Stimulated activated CD4-positive, alpha-beta T cell treated with anti-CD3 and anti-CD28 coated beads, TNF-alpha, amount 100 ng/mL, for 48 hours (primary cell): Measurements from ENCODE around the gene IRF6.

Experiments used
- DNase-seq, 3 donors: peaks; one replicate each; pipeline ENCODE4 v3.0.0-alpha.2; 2020; ENCODE audit warnings: low read depth in 3 of 3

Gene IRF6

GRCh38 chr1:209761011-209761635 is 44.8 kb downstream of the IRF6 start:
- no peak for DNase-seq

- DNase-seq: no peak
Measured at GRCh38 chr1:209759829-209760359, 46.0 kb downstream of the IRF6 start.

- DNase-seq: no peak
Measured at GRCh38 chr1:209758400-209758799, 47.5 kb downstream of the IRF6 start.

GRCh38 chr1:209756615-209757445 is 49.1 kb downstream of the IRF6 start:
- DNase-seq: no peak

GRCh38 chr1:209755926-209756614 is 49.9 kb downstream of the IRF6 start, which contains the start of gene TRAF3IP3:
TSS of gene TRAF3IP3 (plus strand) at chr1:209756053. CDS start at chr1:209760040, 3,987 bp downstream.
- peak; percentile 53 to 69 (median 69) for DNase-seq

GRCh38 chr1:209755256-209755655 is 50.7 kb downstream of the IRF6 start:
- DNase-seq: no peak

- DNase-seq: no peak
Measured at GRCh38 chr1:209752890-209753289, 53.1 kb downstream of the IRF6 start.

- DNase-seq: no peak
Measured at GRCh38 chr1:209751627-209752231, 54.2 kb downstream of the IRF6 start.

GRCh38 chr1:209749670-209750323 is 56.1 kb downstream of the IRF6 start:
- DNase-seq: no peak

GRCh38 chr1:209749205-209749604 is 56.7 kb downstream of the IRF6 start:
- DNase-seq: no peak

- DNase-seq: no peak
Measured at GRCh38 chr1:209748620-209749019, 57.3 kb downstream of the IRF6 start.

- peak; percentile 80 to 86 (median 80) for DNase-seq
Measured at GRCh38 chr1:209747580-209748262, 58.2 kb downstream of the IRF6 start.

GRCh38 chr1:209746451-209747165 is 59.3 kb downstream of the IRF6 start:
- DNase-seq: no peak

GRCh38 chr1:209743145-209743482 is 62.8 kb downstream of the IRF6 start:
- DNase-seq: no peak

- DNase-seq: no peak
Measured at GRCh38 chr1:209742409-209743144, 63.4 kb downstream of the IRF6 start.

- no peak for DNase-seq
Measured at GRCh38 chr1:209741889-209742288, 64.1 kb downstream of the IRF6 start.

GRCh38 chr1:209741193-209741592 is 64.7 kb downstream of the IRF6 start:
- no peak for DNase-seq

- DNase-seq: no peak
Measured at GRCh38 chr1:209738270-209738669, 67.7 kb downstream of the IRF6 start.

GRCh38 chr1:209737118-209737505 is 68.8 kb downstream of the IRF6 start:
- no peak for DNase-seq
